ENCODE data around the gene ANO7. TPM values are rescaled to one million over a fixed set of nuclear protein-coding genes. Genes with fewer than 3 reads are reported as not detected.

The ANO7 gene
- total RNA-seq, 1 donor from 2014 or later, result 0.81 TPM

DNA sequence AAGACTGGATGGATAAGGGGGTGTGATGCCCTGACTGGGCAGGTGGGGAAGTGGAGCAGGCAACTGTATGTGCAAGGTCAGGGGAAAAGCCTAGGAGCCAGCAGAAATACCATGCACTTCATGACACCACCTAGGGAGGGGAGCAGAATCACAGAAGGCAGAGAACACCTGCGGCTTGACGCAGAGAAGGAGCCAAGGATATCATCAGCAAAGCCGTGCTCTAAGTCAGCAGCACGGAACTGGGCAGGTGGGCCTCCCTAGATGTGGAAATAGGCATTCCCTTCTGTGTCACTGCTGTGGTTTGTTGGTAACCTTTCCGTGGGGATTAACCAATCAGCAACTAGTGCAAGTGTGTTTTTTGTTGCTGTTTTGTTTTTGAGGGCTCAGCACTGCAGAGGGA, 85.7 kb downstream of the ANO7 start:
- DNase-seq (ENCODE audit: missing footprints) (no peak), ATAC-seq (no peak)
- intact Hi-C loops (cut with DNase I), result no loop called here

Other genes with a start within 250 kb of the ANO7 start
- 6.7 TPM for gene SNED1, start 190.1 kb upstream of the ANO7 start, total RNA-seq
- gene MTERF4, start 86.4 kb upstream of the ANO7 start, total RNA-seq, result 23.0 TPM
- 1.4 TPM for gene PASK, start 39.2 kb upstream of the ANO7 start, total RNA-seq
- 66.6 TPM for gene PPP1R7, start 38.2 kb upstream of the ANO7 start, total RNA-seq
- gene HDLBP, start 127.0 kb downstream of the ANO7 start, total RNA-seq, result 393 TPM
- gene SEPTIN2, start 127.2 kb downstream of the ANO7 start, total RNA-seq, result 150 TPM
- 15.0 TPM for gene FARP2, start 167.6 kb downstream of the ANO7 start, total RNA-seq

All from Right ventricle myocardium inferior (tissue), 1 donor.